ENCODE measurements around the gene NUCB2.

GRCh38 chr11:17272801-17273200 lies 3.7 kb upstream of the NUCB2 start:
- TF ChIP-seq POLR2A (IDR thresholded peaks at IDR 0.05; ENCODE audit: low read length) (no peak), GATA1 (IDR thresholded peaks at IDR 0.05; ENCODE audit: low read depth, low read length) (no peak)
